HEK293 (cell line): ENCODE results near the gene HS1BP3.

ENCODE experiments used
- CTCF ChIA-PET: fragments of 350-600 bp; formaldehyde crosslinking; extraction: SDS; loops from one replicate; lab custom pipeline; 2021; ENCODE audit warnings: antibody characterized with exemption; lab: Yijun Ruan, JAX
- POLR2A ChIA-PET: fragments of 300-600 bp; formaldehyde crosslinking; extraction: SDS; loops from one replicate; lab custom pipeline; 2020; ENCODE audit warnings: antibody characterized with exemption, inconsistent platforms; lab: Yijun Ruan, JAX
- H3K27ac ChIP-seq: fragments of 200-500 bp; sonication (Bioruptor generic); 2 replicates; pipeline ENCODE4 v1.5.1; 2014; ENCODE audit warnings: low read depth, low read length, control low read depth, inconsistent platforms; ENCODE audit errors: extremely low read depth
- H3K36me3 ChIP-seq, 2 experiments: fragments of 200-500 bp in 1 of 2; sonication (Bioruptor generic) in 1 of 2; 1 replicate in 1 of 2; 2 replicates in 1 of 2; pipeline ENCODE4 v1.5.1; 2014 to 2017; ENCODE audit warnings: inconsistent platforms in 2 of 2, low read length in 2 of 2; ENCODE audit not compliant: control insufficient read depth in 2 of 2, insufficient read depth in 1 of 2
- H3K4me1 ChIP-seq: fragments of 200-500 bp; sonication (Bioruptor generic); 2 replicates; pipeline ENCODE4 v1.5.1; 2014; ENCODE audit warnings: mild to moderate bottlenecking, low read length, inconsistent platforms; ENCODE audit not compliant: control insufficient read depth, insufficient read depth
- H3K4me3 ChIP-seq: 2 replicates; pipeline ENCODE4 v1.5.1; 2011; ENCODE audit warnings: low read depth, mild to moderate bottlenecking, control low read depth, low read length, moderate library complexity
- H3K9me3 ChIP-seq: fragments of 200-500 bp; sonication (Bioruptor generic); 2 replicates; pipeline ENCODE4 v1.5.1; 2014; ENCODE audit warnings: low read depth, low read length, inconsistent platforms; ENCODE audit not compliant: control insufficient read depth, insufficient read depth
- GLI2 ChIP-seq: fragments of 450-650 bp; formaldehyde crosslinking; IDR thresholded peaks from 2 replicates; pipeline ENCODE4; 2017; ENCODE audit warnings: missing biosample characterization, missing genetic modification characterization, low read depth, borderline replicate concordance
- HOXD13 ChIP-seq: sonication (generic); formaldehyde crosslinking; IDR thresholded peaks from 2 replicates; pipeline ENCODE4 v1.8.0; 2022; ENCODE audit warnings: missing genetic modification reagents, borderline replicate concordance
- PRDM2 ChIP-seq: fragments of 450-650 bp; formaldehyde crosslinking; IDR thresholded peaks from 2 replicates; pipeline ENCODE4 v1.5.1; 2016; ENCODE audit warnings: missing biosample characterization, missing genetic modification characterization, borderline replicate concordance
- SP7 ChIP-seq: fragments of 450-650 bp; formaldehyde crosslinking; IDR thresholded peaks from 2 replicates; pipeline ENCODE4 v1.5.1; 2016; ENCODE audit warnings: missing biosample characterization, missing genetic modification characterization
- ZNF132 ChIP-seq: fragments of 450-650 bp; formaldehyde crosslinking; IDR thresholded peaks from 2 replicates; pipeline ENCODE4 v1.5.1; 2017; ENCODE audit warnings: missing biosample characterization, missing genetic modification characterization, borderline replicate concordance
- ZNF140 ChIP-seq: fragments of 450-650 bp; formaldehyde crosslinking; IDR thresholded peaks from 2 replicates; pipeline ENCODE4 v1.5.1; 2016; ENCODE audit warnings: missing biosample characterization, missing genetic modification characterization
- ZNF148 ChIP-seq: fragments of 450-650 bp; formaldehyde crosslinking; IDR thresholded peaks from 2 replicates; pipeline ENCODE4 v1.5.0; 2017; ENCODE audit warnings: missing biosample characterization, missing genetic modification characterization, borderline replicate concordance
- ZNF16 ChIP-seq: fragments of 450-650 bp; formaldehyde crosslinking; IDR thresholded peaks from 2 replicates; pipeline ENCODE4 v1.5.1; 2016; ENCODE audit warnings: low read depth, missing biosample characterization, missing genetic modification characterization
- ZNF184 ChIP-seq: fragments of 450-650 bp; IDR thresholded peaks from 2 replicates; pipeline ENCODE4 v1.5.1; 2018; ENCODE audit warnings: missing biosample characterization, mild to moderate bottlenecking, missing genetic modification characterization
- ZNF19 ChIP-seq: fragments of 450-650 bp; formaldehyde crosslinking; IDR thresholded peaks from 2 replicates; pipeline ENCODE4; 2016; ENCODE audit warnings: missing biosample characterization, missing genetic modification characterization, low read depth
- ZNF280C ChIP-seq: fragments of 450-650 bp; formaldehyde crosslinking; IDR thresholded peaks from 2 replicates; pipeline ENCODE4 v1.5.1; 2016; ENCODE audit warnings: missing biosample characterization, missing genetic modification characterization
- ZNF354C ChIP-seq: fragments of 450-650 bp; formaldehyde crosslinking; IDR thresholded peaks from 2 replicates; pipeline ENCODE4 v1.5.1; 2016; ENCODE audit warnings: missing biosample characterization, missing genetic modification characterization, low read depth, borderline replicate concordance
- ZNF366 ChIP-seq: fragments of 450-650 bp; formaldehyde crosslinking; conservative IDR thresholded peaks from 2 replicates; pipeline ENCODE4 v1.5.1; 2016; ENCODE audit warnings: missing biosample characterization, missing genetic modification characterization
- ZNF404 ChIP-seq: fragments of 450-650 bp; formaldehyde crosslinking; IDR thresholded peaks from 2 replicates; pipeline ENCODE4 v1.5.1; 2017; ENCODE audit warnings: missing biosample characterization, missing genetic modification characterization
- ZNF488 ChIP-seq: fragments of 450-650 bp; formaldehyde crosslinking; IDR thresholded peaks from 2 replicates; pipeline ENCODE4 v1.5.1; 2016; ENCODE audit warnings: missing biosample characterization, missing genetic modification characterization
- ZNF501 ChIP-seq: fragments of 450-650 bp; formaldehyde crosslinking; IDR thresholded peaks from 2 replicates; pipeline ENCODE4 v1.5.1; 2016; ENCODE audit warnings: missing biosample characterization, missing genetic modification characterization
- ZNF514 ChIP-seq: fragments of 450-650 bp; formaldehyde crosslinking; IDR thresholded peaks from 2 replicates; pipeline ENCODE4 v1.5.1; 2016; ENCODE audit warnings: missing biosample characterization, missing genetic modification characterization
- ZNF555 ChIP-seq: fragments of 450-650 bp; formaldehyde crosslinking; conservative IDR thresholded peaks from 2 replicates; pipeline ENCODE4 v1.5.1; 2017; ENCODE audit warnings: missing biosample characterization, mild to moderate bottlenecking, missing genetic modification characterization, inconsistent platforms
- ZNF596 ChIP-seq: fragments of 450-650 bp; IDR thresholded peaks from 2 replicates; pipeline ENCODE4 v1.5.0; 2018; ENCODE audit warnings: missing biosample characterization, mild to moderate bottlenecking, missing genetic modification characterization, moderate library complexity
- ZNF777 ChIP-seq: fragments of 450-650 bp; formaldehyde crosslinking; IDR thresholded peaks from 2 replicates; pipeline ENCODE4 v1.5.1; 2017; ENCODE audit warnings: missing biosample characterization, missing genetic modification characterization, borderline replicate concordance
- ZSCAN4 ChIP-seq: fragments of 450-650 bp; formaldehyde crosslinking; IDR thresholded peaks from 2 replicates; pipeline ENCODE4 v1.5.1; 2017; ENCODE audit warnings: missing biosample characterization, missing genetic modification characterization

The HS1BP3 gene

GRCh38 chr2:20693317-20693716 lies 42.4 kb upstream of the HS1BP3 start (continued):
- TF ChIP-seq ZNF280C (tag by site-specific recombination), result no peak
- no peak for TF ChIP-seq ZNF488

GRCh38 chr2:20692081-20692480 lies 41.2 kb upstream of the HS1BP3 start:
- Histone ChIP-seq H3K9me3 (no peaks in the 10 kb centered on the region), H3K4me1 (no peaks in the 10 kb centered on the region), H3K27ac (no peak overlapping the region), H3K4me3 (no peak overlapping the region), H3K36me3 (peaks cover 0 to 15% of the 10 kb centered on the region in 2 experiments; a peak in 2 of 3 replicates)
- POLR2A ChIA-PET, result no interaction called here
- TF ChIP-seq ZNF280C (tag by site-specific recombination) (no peak), ZNF148 (no peak), GLI2 (tag by site-specific recombination) (no peak), ZNF184 (tag by site-specific recombination) (no peak), ZNF366 (no peak), HOXD13 (no peak), ZSCAN4 (no peak), ZNF16 (tag by site-specific recombination) (no peak), ZNF596 (tag by site-specific recombination) (no peak), ZNF404 (tag by site-specific recombination) (no peak), ZNF555 (tag by site-specific recombination) (no peak), ZNF19 (tag by site-specific recombination) (no peak), ZNF777 (tag by site-specific recombination) (no peak), SP7 (tag by site-specific recombination) (no peak), ZNF501 (no peak), ZNF354C (no peak), PRDM2 (tag by site-specific recombination) (no peak), ZNF514 (no peak), ZNF140 (no peak), ZNF132 (tag by site-specific recombination) (no peak)
- CTCF ChIA-PET, result interaction anchor here (0.9 to 1.3 kb wide), 2 partner anchors 90 to 271 kb away, joined by 3 to 8 read pairs; no protein-coding TSS in a partner anchor
